Left lung (tissue), 10 donors: ENCODE results near the gene BTBD9. TPM values are rescaled to one million over a fixed set of nuclear protein-coding genes. Genes with fewer than 3 reads are reported as not detected.

Source experiments
- ATAC-seq: fragments of 200-7000 bp; cut with Tn5 transposase; one replicate; pipeline ENCODE4 v1.9.1; 2020; ENCODE audit warnings: moderate library complexity
- DNase-seq, 4 donors: peaks; one replicate each; pipeline ENCODE4 v3.0.0-alpha.2; 2013 to 2020
- H3K27ac ChIP-seq, 2 donors: fragments of 200-600 bp; sonication (generic) in 1 of 2; one replicate each; pipeline versions ENCODE4 v1.5.0 to v1.8.0; 2020 to 2021
- H3K27me3 ChIP-seq, 2 donors: fragments of 200-600 bp; sonication (generic) in 1 of 2; one replicate each; pipeline versions ENCODE4 v1.5.0 to v1.8.0; 2020 to 2021
- H3K36me3 ChIP-seq, 2 donors: fragments of 200-600 bp; sonication (generic) in 1 of 2; one replicate each; pipeline versions ENCODE4 v1.5.0 to v1.8.0; 2020 to 2021
- H3K4me1 ChIP-seq, 2 donors: fragments of 200-600 bp; one replicate each; pipeline ENCODE4 v1.8.0; 2021
- H3K4me3 ChIP-seq, 2 donors: fragments of 200-600 bp; sonication (generic) in 1 of 2; one replicate each; pipeline versions ENCODE4 v1.5.0 to v1.8.0; 2020 to 2021; ENCODE audit warnings: mild to moderate bottlenecking in 1 of 2
- H3K9me3 ChIP-seq, 2 donors: fragments of 200-600 bp; sonication (generic) in 1 of 2; one replicate each; pipeline versions ENCODE4 v1.5.0 to v1.8.0; 2020 to 2021
- intact Hi-C, 2 donors: fragments of 100-400 bp; cut with DNase I; formaldehyde crosslinking; loops; one replicate each; pipeline versions ENCODE4 v1.11.2 to v1.14.2; 2022
- polyA plus RNA-seq, 6 donors: library from polyadenylated mRNA; unstranded; fragments of 120-200 nt; gene quantifications; one replicate each; pipeline ENCODE4 v1.2.1, GENCODE V29; 2013; ENCODE audit not compliant: insufficient read length in 6 of 6
- total RNA-seq, 2 donors: library from RNA; stranded (reverse); fragmentation: NEBNext Ultra II Directional; extraction: Animal tissue kit (Norgen Biotek cat#: 25700); gene quantifications; one replicate each; pipeline ENCODE4 v1.2.1, GENCODE V29; 2021
- TF ChIP-seq, protein P1 (sequence below), 2 donors: fragments of 200-600 bp; sonication (generic) in 1 of 2; IDR thresholded peaks; one replicate each; pipeline versions ENCODE4 v1.5.0 to v1.8.0; 2021; ENCODE audit warnings: antibody characterized with exemption in 2 of 2
- donor health status: DM: no; HTN: yes; CAD: no.
- donor health status: DM: no; HTN: no; CAD: no.

BTBD9 gene
- total and polyA plus RNA-seq, 8 donors = 14.2 to 44.0 (median 16.0) TPM

GRCh38 chr6:38272222-38272621, 367.5 kb downstream of the BTBD9 start:
- Histone ChIP-seq H3K36me3 (no peaks in the 10 kb centered on the region), H3K9me3 (no peaks in the 10 kb centered on the region), H3K4me3 (no peak overlapping the region), H3K27me3 (no peaks in the 10 kb centered on the region), H3K27ac (no peak overlapping the region), H3K4me1 (no peaks in the 10 kb centered on the region)
- DNase-seq = no peak
- intact Hi-C loops = no loop called here
- TF ChIP-seq, protein P1, sequence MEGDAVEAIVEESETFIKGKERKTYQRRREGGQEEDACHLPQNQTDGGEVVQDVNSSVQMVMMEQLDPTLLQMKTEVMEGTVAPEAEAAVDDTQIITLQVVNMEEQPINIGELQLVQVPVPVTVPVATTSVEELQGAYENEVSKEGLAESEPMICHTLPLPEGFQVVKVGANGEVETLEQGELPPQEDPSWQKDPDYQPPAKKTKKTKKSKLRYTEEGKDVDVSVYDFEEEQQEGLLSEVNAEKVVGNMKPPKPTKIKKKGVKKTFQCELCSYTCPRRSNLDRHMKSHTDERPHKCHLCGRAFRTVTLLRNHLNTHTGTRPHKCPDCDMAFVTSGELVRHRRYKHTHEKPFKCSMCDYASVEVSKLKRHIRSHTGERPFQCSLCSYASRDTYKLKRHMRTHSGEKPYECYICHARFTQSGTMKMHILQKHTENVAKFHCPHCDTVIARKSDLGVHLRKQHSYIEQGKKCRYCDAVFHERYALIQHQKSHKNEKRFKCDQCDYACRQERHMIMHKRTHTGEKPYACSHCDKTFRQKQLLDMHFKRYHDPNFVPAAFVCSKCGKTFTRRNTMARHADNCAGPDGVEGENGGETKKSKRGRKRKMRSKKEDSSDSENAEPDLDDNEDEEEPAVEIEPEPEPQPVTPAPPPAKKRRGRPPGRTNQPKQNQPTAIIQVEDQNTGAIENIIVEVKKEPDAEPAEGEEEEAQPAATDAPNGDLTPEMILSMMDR (IDR thresholded peaks at IDR 0.05) = no peak
- no peak for ATAC-seq

- no peaks in the 10 kb centered on the region for H3K9me3 ChIP-seq
- H3K4me1 ChIP-seq = no peaks in the 10 kb centered on the region
- no peak overlapping the region for H3K27ac ChIP-seq
- H3K4me3 ChIP-seq = no peak overlapping the region
- no peak for ATAC-seq
- intact Hi-C loops = no loop called here
- no peak for DNase-seq
- H3K36me3 ChIP-seq = no peaks in the 10 kb centered on the region
- no peaks in the 10 kb centered on the region for H3K27me3 ChIP-seq
- TF ChIP-seq, protein P1 (IDR thresholded peaks at IDR 0.05) = no peak
Observed at GRCh38 chr6:38271081-38271480, 368.6 kb downstream of the BTBD9 start.

- TF ChIP-seq, protein P1 (IDR thresholded peaks at IDR 0.05) = no peak
- Histone ChIP-seq H3K36me3 (no peaks in the 10 kb centered on the region), H3K4me3 (no peak overlapping the region), H3K27me3 (no peaks in the 10 kb centered on the region), H3K27ac (no peak overlapping the region), H3K9me3 (no peaks in the 10 kb centered on the region), H3K4me1 (no peaks in the 10 kb centered on the region)
- intact Hi-C loops = no loop called here
- no peak for ATAC-seq
- no peak for DNase-seq
Observed at GRCh38 chr6:38270367-38270766, 369.4 kb downstream of the BTBD9 start.

- Histone ChIP-seq H3K9me3 (no peaks in the 10 kb centered on the region), H3K4me1 (no peaks in the 10 kb centered on the region), H3K4me3 (no peak overlapping the region), H3K27ac (no peak overlapping the region), H3K27me3 (no peaks in the 10 kb centered on the region), H3K36me3 (no peaks in the 10 kb centered on the region)
- intact Hi-C loops = no loop called here
- TF ChIP-seq, protein P1 (IDR thresholded peaks at IDR 0.05) = no peak
- DNase-seq = no peak
- ATAC-seq = no peak
Observed at GRCh38 chr6:38269461-38270172, 370.1 kb downstream of the BTBD9 start.

- Histone ChIP-seq H3K9me3 (no peaks in the 10 kb centered on the region), H3K4me1 (no peaks in the 10 kb centered on the region), H3K27me3 (no peaks in the 10 kb centered on the region), H3K36me3 (no peaks in the 10 kb centered on the region), H3K4me3 (no peak overlapping the region), H3K27ac (no peak overlapping the region)
- DNase-seq = no peak
- TF ChIP-seq, protein P1 (IDR thresholded peaks at IDR 0.05) = no peak
- intact Hi-C loops = no loop called here
- ATAC-seq = no peak
Observed at GRCh38 chr6:38268342-38268741, 371.4 kb downstream of the BTBD9 start.
